COR-L47 (cell line): Measurements from ENCODE around the gene LAMTOR2.
A peak's percentile ranks its signal among the peaks of the same experiment; 100 is the strongest.
"Not testable (repeated sequence)": the region's sequence is repeated elsewhere in the genome, so short reads cannot be mapped to it uniquely, and the experiment has no call there.

Experiments used
- DNase-seq: peaks from one replicate; lab custom pipeline; 2025; lab: John Stamatoyannopoulos, UW

LAMTOR2 gene

DNA sequence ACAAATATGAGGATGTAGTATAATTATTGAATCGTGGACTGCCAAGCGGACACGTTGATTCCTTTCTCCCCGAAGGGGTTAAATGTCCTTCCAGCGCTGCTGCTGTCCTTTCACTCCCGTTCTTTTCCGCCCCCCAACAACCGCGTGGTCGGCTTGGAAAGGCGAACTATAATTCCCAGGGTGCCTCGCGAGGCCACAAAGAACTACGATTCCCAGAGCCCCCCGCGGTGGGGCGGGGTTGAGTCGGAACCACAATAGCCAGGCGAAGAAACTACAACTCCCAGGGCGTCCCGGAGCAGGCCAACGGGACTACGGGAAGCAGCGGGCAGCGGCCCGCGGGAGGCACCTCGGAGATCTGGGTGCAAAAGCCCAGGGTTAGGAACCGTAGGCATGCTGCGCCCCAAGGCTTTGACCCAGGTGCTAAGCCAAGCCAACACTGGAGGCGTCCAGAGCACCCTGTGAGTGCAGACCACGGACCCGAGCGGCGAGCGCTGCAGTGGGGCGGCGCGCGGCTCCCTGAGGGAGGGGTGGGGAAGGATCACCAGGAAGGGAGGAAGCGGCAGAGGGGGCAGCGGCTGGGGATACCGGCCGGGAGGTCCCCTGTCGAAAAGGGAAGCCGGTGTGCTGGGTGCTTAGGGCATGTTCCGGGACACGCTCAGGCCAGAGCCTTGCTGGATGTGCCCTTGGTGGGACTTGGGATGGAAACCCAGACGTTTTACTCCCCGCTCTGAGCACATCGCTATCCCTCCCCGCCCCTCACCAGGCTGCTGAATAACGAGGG, at the start of gene LAMTOR2:
LAMTOR2 (plus strand) TSS at position 283 of the 781 bp plus-strand sequence; CDS start at position 391, 108 bp downstream.
- DNase-seq, result peak; percentile 98

- DNase-seq, result no peak
Observed at GRCh38 chr1:156004843-156005584, 49.6 kb upstream of the LAMTOR2 start.

- DNase-seq, result no peak
Observed at GRCh38 chr1:156006666-156007376, 47.8 kb upstream of the LAMTOR2 start.

- DNase-seq, result no peak
Observed at GRCh38 chr1:156009404-156009803, 45.2 kb upstream of the LAMTOR2 start.

DNA sequence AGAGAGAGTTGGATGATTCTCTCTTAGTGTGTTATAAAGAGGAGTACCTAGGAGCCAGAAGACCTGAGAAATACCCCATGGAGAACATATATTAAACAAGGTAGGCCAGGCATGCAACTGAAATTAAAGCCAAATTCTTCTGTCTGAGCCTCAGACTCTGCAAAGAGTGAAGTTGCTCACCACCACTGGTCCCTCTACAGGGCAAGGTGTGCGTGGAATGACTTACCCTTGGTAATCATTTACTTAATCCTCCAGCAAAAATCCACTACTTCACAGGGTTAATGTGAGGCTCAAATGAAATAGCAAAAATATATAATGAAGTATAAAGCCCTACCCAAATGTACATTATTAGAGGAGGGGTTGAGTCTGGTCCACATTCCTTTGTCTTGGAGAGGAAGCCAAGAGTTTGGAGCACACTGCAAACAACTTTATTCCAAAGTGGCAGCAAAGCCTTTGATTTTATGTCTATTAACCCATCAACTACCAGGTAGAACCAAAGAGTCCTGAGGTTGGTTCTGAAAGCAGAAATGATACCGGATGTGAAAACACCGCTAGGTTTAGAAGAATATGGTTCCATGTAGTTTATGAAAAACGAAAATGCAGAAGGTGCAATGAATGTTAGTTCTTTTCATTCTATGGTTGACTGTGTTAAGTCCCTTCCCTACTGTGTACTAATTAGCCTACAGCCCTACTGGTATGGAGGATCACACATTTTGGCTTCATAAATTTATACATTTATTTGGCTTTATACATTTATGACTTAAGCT, 42.3 kb upstream of the LAMTOR2 start:
- DNase-seq, result no peak

- no peak for DNase-seq
Observed at GRCh38 chr1:156014829-156015228, 39.8 kb upstream of the LAMTOR2 start.

GRCh38 chr1:156019946-156020292, 34.7 kb upstream of the LAMTOR2 start:
- DNase-seq, result no peak

- peak; percentile 87 for DNase-seq
Observed at GRCh38 chr1:156020293-156021092, 34.1 kb upstream of the LAMTOR2 start, which contains the start of gene SSR2. Gene SSR2 (minus strand): TSS chr1:156020951. CDS start chr1:156020167, 784 bp downstream.

- no peak for DNase-seq
Observed at GRCh38 chr1:156021093-156021428, 33.5 kb upstream of the LAMTOR2 start.

DNA sequence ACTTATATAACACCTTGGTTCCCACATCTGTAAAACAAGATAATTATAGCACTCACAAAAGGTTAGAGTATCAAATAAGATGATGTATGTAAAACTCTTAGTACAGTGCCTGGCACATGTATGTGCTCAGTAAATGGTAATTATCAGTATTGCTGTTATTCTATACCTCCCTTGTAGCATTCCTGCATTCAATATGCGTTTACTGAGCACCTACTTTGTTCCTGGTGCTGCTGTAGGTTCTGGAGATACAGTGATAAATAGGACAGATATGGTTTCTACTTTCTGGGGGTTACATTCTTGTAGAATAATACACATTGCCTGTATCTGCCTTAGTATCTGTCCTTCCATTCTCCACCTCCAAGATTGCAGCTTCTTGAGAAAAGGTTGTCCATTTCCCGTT, 32.6 kb upstream of the LAMTOR2 start:
- DNase-seq, result no peak

DNA sequence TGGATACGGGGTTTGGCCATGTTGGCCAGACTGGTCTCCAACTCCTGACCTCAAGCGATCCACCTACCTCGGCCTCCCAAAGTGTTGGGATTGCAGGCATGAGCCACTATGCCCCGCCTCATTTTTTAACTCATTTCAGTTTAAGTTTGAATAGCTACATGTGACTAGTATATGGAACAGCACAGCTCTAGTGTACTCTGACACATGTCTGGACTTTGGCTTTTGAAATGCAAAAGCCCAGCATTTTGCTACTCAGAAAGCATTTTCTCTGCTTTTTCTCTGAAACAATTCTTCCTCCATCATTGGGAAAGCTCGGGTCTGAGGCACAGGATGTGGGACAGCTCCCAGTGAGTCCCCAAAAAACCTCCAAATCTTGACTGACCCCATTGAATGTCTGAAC, 29.8 kb upstream of the LAMTOR2 start:
- no peak for DNase-seq

- peak; percentile 17 for DNase-seq
Observed at GRCh38 chr1:156025876-156026275, 28.7 kb upstream of the LAMTOR2 start.

DNA sequence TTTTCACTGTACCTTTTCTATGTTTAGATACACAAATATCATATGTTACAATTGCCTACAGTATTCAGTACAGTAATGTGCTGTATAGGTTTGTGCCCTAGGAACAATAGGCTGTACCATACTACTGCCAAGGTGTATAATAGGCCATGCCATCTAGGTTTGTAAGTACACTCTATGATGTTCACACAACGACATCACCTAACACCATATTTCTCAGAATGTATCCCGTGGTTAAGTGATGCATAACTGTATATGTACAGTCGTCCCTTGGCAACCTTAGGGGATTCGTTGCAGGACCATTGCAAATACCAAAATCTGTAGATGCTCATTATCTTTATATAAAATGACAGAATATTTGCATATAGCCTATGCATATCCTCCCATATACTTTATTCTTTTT, 28.0 kb upstream of the LAMTOR2 start:
- no peak for DNase-seq

DNA sequence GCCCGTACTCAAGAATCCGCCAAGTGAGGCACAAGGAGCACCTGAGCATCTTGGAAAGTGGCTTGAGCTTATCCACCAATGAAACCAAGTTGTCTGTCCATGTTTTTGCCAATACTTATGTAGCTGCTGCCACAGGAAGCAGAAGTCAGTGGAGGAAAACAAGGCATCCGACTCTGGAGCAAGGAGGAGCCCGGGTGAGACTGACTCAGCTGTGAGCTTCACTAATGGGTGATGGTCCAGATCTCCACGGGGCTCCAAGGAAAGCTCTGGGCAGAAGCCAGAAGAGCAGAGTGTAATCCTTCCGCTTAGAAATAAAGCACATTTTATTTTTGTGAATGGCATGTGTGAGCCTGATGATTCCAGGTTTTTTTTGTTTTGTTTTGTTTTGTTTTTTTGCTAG, 21.6 kb upstream of the LAMTOR2 start:
- no peak for DNase-seq

GRCh38 chr1:156034991-156035390, 19.6 kb upstream of the LAMTOR2 start:
- not testable (repeated sequence) for DNase-seq

- no peak for DNase-seq
Observed at GRCh38 chr1:156042828-156043227, 11.8 kb upstream of the LAMTOR2 start.

GRCh38 chr1:156045076-156045475, 9.5 kb upstream of the LAMTOR2 start:
- DNase-seq, result no peak

GRCh38 chr1:156048663-156049258, 5.8 kb upstream of the LAMTOR2 start:
- no peak for DNase-seq

- no peak for DNase-seq
Observed at GRCh38 chr1:156050376-156050775, 4.2 kb upstream of the LAMTOR2 start.

DNA sequence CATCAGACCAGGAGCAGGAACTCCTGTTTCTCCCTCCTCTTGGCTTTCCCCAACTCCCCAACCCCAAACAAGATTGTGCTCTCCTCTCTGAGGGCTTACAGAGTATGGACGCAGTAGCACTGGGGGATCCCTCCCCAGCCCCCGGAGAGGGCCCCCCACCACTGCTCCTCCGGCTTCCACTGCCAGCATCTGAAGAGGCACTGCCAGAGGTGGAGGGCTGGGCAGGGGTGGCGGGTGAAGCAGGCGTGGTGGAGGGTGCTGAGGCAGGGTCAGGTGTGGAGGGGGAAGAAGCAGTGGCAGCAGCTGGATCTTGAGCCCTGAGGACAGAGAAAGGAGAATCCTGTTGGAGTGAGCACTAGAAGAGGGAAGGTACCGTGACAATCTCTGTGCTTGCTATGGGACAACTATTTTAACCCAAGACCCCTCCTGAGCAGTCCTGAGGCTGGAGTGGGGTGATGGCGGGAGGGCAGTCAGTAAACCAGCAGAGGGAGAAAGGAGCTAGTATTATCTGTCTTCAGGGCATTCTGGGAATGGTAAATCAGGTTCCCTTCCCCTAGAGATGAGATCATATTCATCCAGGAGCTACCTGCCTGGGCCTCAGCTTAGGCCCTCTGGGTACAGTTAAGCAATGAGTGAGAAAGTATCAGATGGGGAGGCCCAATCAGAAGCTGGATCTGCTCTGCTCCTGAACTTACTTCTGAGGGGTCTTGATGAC, 3.4 kb upstream of the LAMTOR2 start:
- no peak for DNase-seq
